ENCODE results near the gene CTPS1. TPM values are rescaled to one million over a fixed set of nuclear protein-coding genes. Genes with fewer than 3 reads are reported as not detected.
A peak's percentile ranks its signal among the peaks of the same experiment; 100 is the strongest.

Gene CTPS1
- 63.1 and 63.7 TPM in 2 replicates for total RNA-seq (2022)
- percentile 90 among the genes with signal in this experiment for Bru-seq, nascent RNA
- percentile 91 among the genes with signal in this experiment for BruChase-seq, experiment 1, labeled RNA remaining after a 2-hour chase
- percentile 91 among the genes with signal in this experiment for BruChase-seq, experiment 2, labeled RNA remaining after a 6-hour chase
- long read RNA-seq, transcript CTPS1-209 (17 exons, 2,019 nt): minor isoform, 5 of 83 reads
- long read RNA-seq, transcript CTPS1-211 (18 exons, 2,855 nt): minor isoform, 6 of 83 reads
- long read RNA-seq, transcript CTPS1-202 (19 exons, 3,201 nt): major isoform, 47 of 83 reads
- long read RNA-seq, partial matches to known transcripts: 9 of 83 reads
- long read RNA-seq, other reads (novel, unspliced or antisense): 11 of 83 reads

DNA sequence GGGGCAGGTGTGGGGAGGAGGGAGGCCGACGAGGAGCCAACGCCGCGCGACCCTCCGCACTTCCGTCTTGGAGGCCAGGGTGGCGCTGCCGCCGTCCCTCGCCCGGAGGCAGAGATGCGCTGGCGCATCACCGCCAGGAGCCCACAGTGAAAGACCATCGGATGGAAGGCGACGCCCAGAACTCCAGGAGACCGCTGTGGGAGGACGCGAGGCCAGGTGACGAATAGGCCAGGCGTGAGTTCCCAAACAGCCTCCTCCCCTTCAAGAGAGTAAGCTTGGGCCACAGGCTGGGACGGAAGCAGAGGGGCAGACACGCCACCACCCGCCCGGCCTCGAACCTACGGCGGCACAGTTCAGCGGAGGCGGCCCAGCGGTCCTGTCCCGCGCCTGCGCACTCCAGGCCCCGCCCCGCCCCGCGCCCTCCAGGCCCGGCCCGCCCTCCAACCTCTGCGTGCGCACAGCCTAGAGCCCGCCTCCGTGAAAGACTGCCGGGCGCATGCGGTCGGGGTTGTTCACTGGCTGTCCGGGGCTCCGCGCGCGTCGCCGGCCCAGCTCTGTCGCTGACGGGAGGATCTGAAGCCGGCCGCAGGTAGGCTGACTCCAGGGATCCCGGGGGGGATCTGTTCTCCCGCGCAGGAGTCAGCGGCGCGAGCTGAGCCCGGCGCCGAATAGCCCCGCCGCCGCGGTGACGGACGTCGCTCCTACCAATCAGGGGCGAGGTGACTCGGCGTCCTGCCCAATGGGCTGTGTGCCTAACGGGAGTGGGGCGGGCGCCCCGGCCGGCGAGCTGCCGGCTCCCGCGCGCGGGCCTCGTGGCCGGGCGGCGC lies at the start of gene CTPS1:
Gene CTPS1, plus strand, starts transcription at position 456 of the 827 bp plus-strand sequence. CDS start 3,595 bp downstream, outside the sequence.
- peaks cover 40% of the 10 kb centered on the region for H3K36me3 Mint-ChIP-seq (ENCODE audit: insufficient read depth, unreplicated experiment)
- BruUV-seq (replicated peaks): no TSS peak
- H3K27me3 Mint-ChIP-seq (ENCODE audit: insufficient read depth, unreplicated experiment): no peaks in the 10 kb centered on the region
- H3K4me3 Mint-ChIP-seq (ENCODE audit: unreplicated experiment): peak within 1 kb of the TSS; percentile 94
- TF ChIP-seq CTCF (IDR thresholded peaks at IDR 0.05; ENCODE audit: insufficient read depth in 1 of 2, low read depth in 1 of 2, low read length in 1 of 2, severe bottlenecking in 1 of 2, unreplicated experiment in 1 of 2): no peak
- H3K9me3 ChIP-seq: no peaks in the 10 kb centered on the region
- H3K4me1 ChIP-seq: peaks cover 70% of the 10 kb centered on the region
- no peaks in the 10 kb centered on the region for H3K9me3 Mint-ChIP-seq (ENCODE audit: unreplicated experiment)
- peak within 1 kb of the TSS; percentile 93 for H3K27ac Mint-ChIP-seq (ENCODE audit: unreplicated experiment)
- peak; percentile 91 to 92 for DNase-seq
- H3K36me3 ChIP-seq (ENCODE audit: control insufficient read depth, insufficient read depth, low read length): no peaks in the 10 kb centered on the region
- no peaks in the 10 kb centered on the region for H3K27me3 ChIP-seq (replicated peaks; ENCODE audit: control insufficient read depth, insufficient read depth, low read length)
- ChIA-PET CTCF (interaction anchor here (0.8 kb wide), 1 partner anchor 131 kb away, joined by 4 read pairs; no protein-coding TSS in a partner anchor), POLR2A (interaction anchor here (0.5 to 1.7 kb wide), 3 partner anchors 118 to 288 kb away, joined by 3 to 15 read pairs (median 7); partner anchors contain the start of genes CITED4 and NFYC)
- peaks cover 43% of the 10 kb centered on the region for H3K4me1 Mint-ChIP-seq (ENCODE audit: low read depth, unreplicated experiment)
- intact Hi-C loops (cut with micrococcal nuclease; ENCODE audit: unreplicated experiment): no loop called here
- peak within 1 kb of the TSS; percentile 46 for H3K4me3 ChIP-seq (ENCODE audit: low read depth, low read length)

DNA sequence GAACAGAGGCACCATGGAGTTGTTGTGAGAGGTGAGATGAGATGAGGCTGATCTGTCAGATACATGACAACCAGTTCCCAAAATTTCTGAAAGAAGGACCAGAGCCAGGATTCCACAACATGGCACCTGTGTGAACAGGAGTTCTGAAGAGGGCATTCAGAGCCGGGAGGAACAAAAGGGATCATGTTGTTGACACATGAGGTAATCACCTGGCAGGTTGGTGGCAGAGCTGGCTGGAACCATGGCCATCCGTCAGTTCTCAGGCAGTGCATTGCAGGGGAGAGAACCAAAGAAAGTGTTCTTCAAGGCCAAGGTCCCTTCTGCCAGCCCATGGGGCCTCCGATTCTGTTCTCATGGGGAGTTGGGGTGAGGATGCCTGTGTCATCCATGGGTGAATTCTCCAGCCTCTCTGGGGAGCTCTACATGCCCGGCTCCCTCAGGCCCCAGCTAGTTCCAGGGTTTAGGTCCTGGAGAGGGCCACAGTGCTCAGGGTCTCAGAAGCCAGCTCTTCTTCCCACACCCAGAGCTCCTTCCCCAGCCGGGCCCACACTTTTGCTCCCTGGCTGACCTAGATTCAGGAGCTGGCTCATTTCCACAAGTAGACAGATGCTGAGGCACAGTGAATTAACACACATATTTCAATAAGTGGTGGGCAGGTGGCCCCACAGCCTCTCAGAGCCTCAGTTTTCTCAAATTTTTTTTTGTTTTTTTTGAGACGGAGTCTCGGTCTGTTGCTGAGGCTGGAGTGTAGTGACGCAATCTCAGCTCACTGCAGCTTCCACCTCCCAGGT lies 49.1 kb upstream of the CTPS1 start:
- no peak for TF ChIP-seq CTCF (IDR thresholded peaks at IDR 0.05; ENCODE audit: insufficient read depth in 1 of 2, low read depth in 1 of 2, low read length in 1 of 2, severe bottlenecking in 1 of 2, unreplicated experiment in 1 of 2)
- BruUV-seq (replicated peaks): no TSS peak
- Histone ChIP-seq H3K4me1 (no peaks in the 10 kb centered on the region), H3K27me3 (replicated peaks; ENCODE audit: control insufficient read depth, insufficient read depth, low read length) (no peaks in the 10 kb centered on the region), H3K4me3 (ENCODE audit: low read depth, low read length) (no peak overlapping the region), H3K9me3 (no peaks in the 10 kb centered on the region), H3K36me3 (ENCODE audit: control insufficient read depth, insufficient read depth, low read length) (no peaks in the 10 kb centered on the region)
- no peak for DNase-seq
- Mint-ChIP-seq H3K27me3 (ENCODE audit: insufficient read depth, unreplicated experiment) (no peaks in the 10 kb centered on the region), H3K27ac (ENCODE audit: unreplicated experiment) (no peak overlapping the region), H3K4me1 (ENCODE audit: low read depth, unreplicated experiment) (peaks cover 20% of the 10 kb centered on the region), H3K36me3 (ENCODE audit: insufficient read depth, unreplicated experiment) (no peaks in the 10 kb centered on the region), H3K9me3 (ENCODE audit: unreplicated experiment) (no peaks in the 10 kb centered on the region), H3K4me3 (ENCODE audit: unreplicated experiment) (no peak overlapping the region)
- intact Hi-C loops (cut with micrococcal nuclease; ENCODE audit: unreplicated experiment): no loop called here
- ChIA-PET CTCF (no interaction called here), POLR2A (no interaction called here)

DNA sequence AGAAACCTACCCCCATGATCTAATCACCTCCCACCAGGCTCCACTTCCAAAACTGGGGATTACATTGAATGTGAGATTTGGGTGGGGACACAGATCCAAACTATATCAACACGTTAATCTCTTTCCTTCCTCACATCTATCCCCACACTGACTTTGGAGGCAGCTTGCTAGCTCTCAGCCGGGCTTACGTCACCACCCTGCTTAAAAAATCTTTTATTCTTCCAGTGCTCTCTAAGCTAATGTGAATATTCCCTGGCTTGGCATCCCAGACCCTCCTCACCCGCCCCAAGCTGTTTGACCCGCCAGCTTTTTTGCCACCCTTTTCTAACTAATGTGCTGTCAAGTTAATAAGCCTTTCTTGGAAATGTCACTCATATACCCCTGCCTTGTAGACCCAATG lies 47.9 kb upstream of the CTPS1 start:
- no TSS peak for BruUV-seq (replicated peaks)
- CTCF ChIA-PET: no interaction called here
- peak overlapping the region; percentile 69 for H3K27ac Mint-ChIP-seq (ENCODE audit: unreplicated experiment)

More for the DNA sequence above, 47.9 kb upstream of the CTPS1 start:
- H3K36me3 Mint-ChIP-seq (ENCODE audit: insufficient read depth, unreplicated experiment): no peaks in the 10 kb centered on the region
- POLR2A ChIA-PET: no interaction called here
- DNase-seq: no peak
- no peaks in the 10 kb centered on the region for H3K9me3 Mint-ChIP-seq (ENCODE audit: unreplicated experiment)
- peaks cover 20% of the 10 kb centered on the region for H3K4me1 Mint-ChIP-seq (ENCODE audit: low read depth, unreplicated experiment)
- no peak for TF ChIP-seq CTCF (IDR thresholded peaks at IDR 0.05; ENCODE audit: insufficient read depth in 1 of 2, low read depth in 1 of 2, low read length in 1 of 2, severe bottlenecking in 1 of 2, unreplicated experiment in 1 of 2)
- Histone ChIP-seq H3K4me3 (ENCODE audit: low read depth, low read length) (no peak overlapping the region), H3K27me3 (replicated peaks; ENCODE audit: control insufficient read depth, insufficient read depth, low read length) (no peaks in the 10 kb centered on the region), H3K4me1 (no peaks in the 10 kb centered on the region), H3K36me3 (ENCODE audit: control insufficient read depth, insufficient read depth, low read length) (no peaks in the 10 kb centered on the region), H3K9me3 (no peaks in the 10 kb centered on the region)
- no peak overlapping the region for H3K4me3 Mint-ChIP-seq (ENCODE audit: unreplicated experiment)
- intact Hi-C loops (cut with micrococcal nuclease; ENCODE audit: unreplicated experiment): no loop called here
- no peaks in the 10 kb centered on the region for H3K27me3 Mint-ChIP-seq (ENCODE audit: insufficient read depth, unreplicated experiment)

Measured in Caco-2 (cell line).